Dedifferentiated amniotic fluid mesenchymal stem cell (primary cell): ENCODE data around the gene ABCD3.

Experiments used
- DNase-seq: peaks from one replicate; pipeline ENCODE4 v3.0.0-alpha.2; 2016; ENCODE audit errors: extremely low spot score

ABCD3 gene

GRCh38 chr1:94462606-94463005, 44.4 kb downstream of the ABCD3 start:
- no peak for DNase-seq

- DNase-seq, result no peak
These were observed 45.0 kb downstream of the ABCD3 start for GRCh38 chr1:94463056-94463764.

- peak; percentile 32 for DNase-seq
These were observed 45.7 kb downstream of the ABCD3 start for GRCh38 chr1:94463765-94464330.

GRCh38 chr1:94468708-94469107, 50.5 kb downstream of the ABCD3 start:
- no peak for DNase-seq

- no peak for DNase-seq
These were observed 53.1 kb downstream of the ABCD3 start for GRCh38 chr1:94471271-94471670.

- no peak for DNase-seq
These were observed 57.0 kb downstream of the ABCD3 start for GRCh38 chr1:94475232-94475631.

- DNase-seq, result no peak
These were observed 61.5 kb downstream of the ABCD3 start for GRCh38 chr1:94479682-94480081.

- peak; percentile 63 for DNase-seq
These were observed 63.3 kb downstream of the ABCD3 start for GRCh38 chr1:94481473-94481933.

GRCh38 chr1:94486990-94487389, 68.8 kb downstream of the ABCD3 start:
- no peak for DNase-seq

GRCh38 chr1:94490556-94490955, 72.4 kb downstream of the ABCD3 start:
- no peak for DNase-seq

GRCh38 chr1:94496076-94496755, 78.0 kb downstream of the ABCD3 start:
- DNase-seq, result no peak

- DNase-seq, result no peak
These were observed 83.2 kb downstream of the ABCD3 start for GRCh38 chr1:94501426-94501825.

GRCh38 chr1:94501935-94502334, 83.7 kb downstream of the ABCD3 start:
- DNase-seq, result no peak

GRCh38 chr1:94503153-94503552, 85.0 kb downstream of the ABCD3 start:
- no peak for DNase-seq

- no peak for DNase-seq
These were observed 86.4 kb downstream of the ABCD3 start for GRCh38 chr1:94504601-94505000.

GRCh38 chr1:94512816-94513215, 94.6 kb downstream of the ABCD3 start:
- DNase-seq, result no peak

GRCh38 chr1:94514095-94514727, 96.0 kb downstream of the ABCD3 start:
- peak; percentile 22 for DNase-seq

GRCh38 chr1:94515296-94515947, 97.2 kb downstream of the ABCD3 start:
- no peak for DNase-seq

- no peak for DNase-seq
These were observed 101.2 kb downstream of the ABCD3 start for GRCh38 chr1:94519351-94519750.

- DNase-seq, result peak; percentile 74
These were observed 104.1 kb downstream of the ABCD3 start for GRCh38 chr1:94522304-94522703.

- no peak for DNase-seq
These were observed 106.3 kb downstream of the ABCD3 start for GRCh38 chr1:94524531-94524930.
